Duodenal mucosa (tissue), 2 donors: Measurements from ENCODE around the gene PCNP.
"Not testable (repeated sequence)": the region's sequence is repeated elsewhere in the genome, so short reads cannot be mapped to it uniquely, and the experiment has no call there.

Source experiments
- H3K27ac ChIP-seq: one replicate; pipeline ENCODE4 v1.7.0; 2013; ENCODE audit warnings: low read depth, low read length
- H3K27me3 ChIP-seq, 2 donors: one replicate each; pipeline ENCODE4 v1.7.0; 2013; ENCODE audit warnings: low read length in 2 of 2, control low read depth in 1 of 2; ENCODE audit not compliant: insufficient read depth in 2 of 2, control insufficient read depth in 1 of 2
- H3K36me3 ChIP-seq, 2 donors: one replicate each; pipeline ENCODE4 v1.7.0; 2013; ENCODE audit warnings: low read length in 2 of 2, control low read depth in 1 of 2; ENCODE audit not compliant: insufficient read depth in 2 of 2, control insufficient read depth in 1 of 2
- H3K4me1 ChIP-seq, 2 donors: one replicate each; pipeline ENCODE4 v1.7.0; 2013; ENCODE audit warnings: low read length in 2 of 2, control low read depth in 1 of 2; ENCODE audit not compliant: insufficient read depth in 2 of 2, control insufficient read depth in 1 of 2
- H3K4me3 ChIP-seq, 2 donors: one replicate each; pipeline ENCODE4 v1.7.0; 2013; ENCODE audit warnings: low read length in 2 of 2, low read depth in 1 of 2
- H3K9ac ChIP-seq, 2 donors: one replicate each; pipeline ENCODE4 v1.7.0; 2013; ENCODE audit warnings: low read length in 2 of 2, low read depth in 1 of 2
- H3K9me3 ChIP-seq, 2 donors: one replicate each; pipeline ENCODE4 v1.7.0; 2013; ENCODE audit warnings: low read length in 2 of 2, control low read depth in 1 of 2; ENCODE audit not compliant: control insufficient read depth in 1 of 2

Gene PCNP

DNA sequence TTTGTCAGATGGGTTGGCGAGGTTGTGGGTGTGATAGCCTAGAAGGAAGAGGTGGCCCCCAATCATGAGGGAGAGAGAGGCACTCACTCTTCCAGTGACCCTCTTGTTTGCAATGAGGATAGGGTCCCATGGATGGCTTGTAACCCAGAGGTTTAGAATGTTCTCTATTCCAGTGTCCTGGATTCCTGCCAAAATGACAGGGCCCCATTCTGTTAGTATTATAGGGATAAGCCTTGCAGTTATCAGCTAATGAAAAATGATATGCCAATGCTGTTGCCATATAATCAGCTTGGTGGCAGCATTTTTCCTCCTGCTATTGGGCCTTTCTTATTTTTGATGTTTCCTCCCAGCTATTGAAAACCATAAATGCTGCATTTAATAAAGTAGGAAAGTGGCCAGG lies 37.7 kb upstream of the PCNP start:
- H3K4me1 ChIP-seq = no peaks in the 10 kb centered on the region
- H3K9me3 ChIP-seq = no peaks in the 10 kb centered on the region
- H3K9ac ChIP-seq = no peak overlapping the region
- no peak overlapping the region for H3K27ac ChIP-seq
- H3K4me3 ChIP-seq = no peak overlapping the region
- H3K36me3 ChIP-seq = no peaks in the 10 kb centered on the region
- no peaks in the 10 kb centered on the region for H3K27me3 ChIP-seq

DNA sequence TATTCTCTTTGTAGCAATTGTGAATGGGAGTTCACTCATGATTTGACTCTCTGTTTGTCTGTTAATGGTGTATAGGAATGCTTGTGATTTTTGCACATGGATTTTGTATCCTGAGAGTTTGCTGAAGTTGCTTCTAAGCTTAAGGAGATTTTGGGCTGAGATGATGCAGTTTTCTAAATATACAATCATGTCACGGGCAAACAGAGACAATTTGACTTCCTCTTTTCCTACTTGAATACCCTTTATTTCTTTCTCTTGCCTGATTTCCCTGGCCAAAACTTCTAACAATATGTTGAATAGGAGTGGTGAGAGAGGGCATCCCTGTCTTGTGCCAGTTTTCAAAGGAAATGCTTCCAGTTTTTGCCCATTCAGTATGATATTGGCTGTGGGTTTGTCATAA lies 37.0 kb upstream of the PCNP start:
- not testable (repeated sequence) for H3K4me1 ChIP-seq, H3K4me3 ChIP-seq, H3K36me3 ChIP-seq, H3K9ac ChIP-seq, H3K9me3 ChIP-seq, H3K27ac ChIP-seq, H3K27me3 ChIP-seq

DNA sequence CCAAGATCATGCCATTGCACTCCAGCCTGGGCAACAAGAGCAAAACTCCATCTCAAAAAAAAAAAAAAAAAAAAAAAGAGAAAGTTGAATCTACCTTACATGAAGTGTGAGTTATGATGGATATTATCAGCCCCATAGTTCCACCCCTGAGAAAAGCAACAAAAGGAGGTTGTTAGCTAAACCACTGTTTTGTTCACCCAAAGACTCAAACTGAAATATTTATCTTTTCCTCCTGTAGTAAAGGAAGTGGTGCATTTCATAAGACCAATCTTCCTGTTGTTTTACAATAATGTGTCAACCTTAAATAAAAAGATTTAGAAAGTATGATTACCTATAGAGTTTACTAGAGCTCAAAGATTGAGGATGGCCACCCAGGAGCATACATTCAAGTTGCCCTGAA lies 31.0 kb upstream of the PCNP start:
- H3K9me3 ChIP-seq = no peaks in the 10 kb centered on the region
- no peaks in the 10 kb centered on the region for H3K4me1 ChIP-seq
- no peaks in the 10 kb centered on the region for H3K27me3 ChIP-seq
- no peaks in the 10 kb centered on the region for H3K36me3 ChIP-seq
- no peak overlapping the region for H3K4me3 ChIP-seq
- H3K27ac ChIP-seq = no peak overlapping the region
- no peak overlapping the region for H3K9ac ChIP-seq

DNA sequence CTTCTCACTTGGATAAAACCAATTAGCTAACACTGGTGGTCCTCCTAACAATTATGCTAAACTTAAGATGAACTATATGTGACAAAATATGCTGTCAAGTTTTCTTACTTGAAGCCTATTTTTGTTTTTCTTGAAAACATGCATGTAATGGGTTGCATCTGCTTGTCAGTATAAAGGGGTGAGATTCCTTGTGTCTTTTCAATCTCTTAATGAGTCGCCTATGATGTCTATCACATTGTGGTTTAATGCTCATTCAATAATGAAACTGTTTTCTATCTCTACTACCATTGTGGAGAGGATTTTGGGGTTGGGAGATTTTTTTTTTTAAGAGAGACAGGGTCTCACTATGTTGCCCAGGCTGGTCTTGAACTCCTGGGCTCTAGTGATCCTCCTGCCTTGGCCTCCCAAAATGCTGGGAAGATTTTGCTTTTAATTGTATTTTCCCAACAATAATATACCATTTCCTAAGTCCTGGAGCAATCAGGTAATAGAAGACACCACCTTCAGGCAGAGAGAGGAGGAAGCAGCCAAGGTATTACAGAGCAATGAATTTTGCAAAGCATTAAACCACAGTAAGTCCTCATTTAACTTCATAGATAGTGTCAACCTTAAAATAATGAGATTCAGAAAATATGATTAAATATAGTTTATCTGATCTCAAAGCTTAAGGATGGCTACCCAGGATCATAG lies 29.7 kb upstream of the PCNP start:
- Histone ChIP-seq H3K4me1 (no peaks in the 10 kb centered on the region), H3K27me3 (no peaks in the 10 kb centered on the region), H3K4me3 (no peak overlapping the region), H3K27ac (no peak overlapping the region), H3K9ac (no peak overlapping the region), H3K9me3 (no peaks in the 10 kb centered on the region), H3K36me3 (no peaks in the 10 kb centered on the region)

DNA sequence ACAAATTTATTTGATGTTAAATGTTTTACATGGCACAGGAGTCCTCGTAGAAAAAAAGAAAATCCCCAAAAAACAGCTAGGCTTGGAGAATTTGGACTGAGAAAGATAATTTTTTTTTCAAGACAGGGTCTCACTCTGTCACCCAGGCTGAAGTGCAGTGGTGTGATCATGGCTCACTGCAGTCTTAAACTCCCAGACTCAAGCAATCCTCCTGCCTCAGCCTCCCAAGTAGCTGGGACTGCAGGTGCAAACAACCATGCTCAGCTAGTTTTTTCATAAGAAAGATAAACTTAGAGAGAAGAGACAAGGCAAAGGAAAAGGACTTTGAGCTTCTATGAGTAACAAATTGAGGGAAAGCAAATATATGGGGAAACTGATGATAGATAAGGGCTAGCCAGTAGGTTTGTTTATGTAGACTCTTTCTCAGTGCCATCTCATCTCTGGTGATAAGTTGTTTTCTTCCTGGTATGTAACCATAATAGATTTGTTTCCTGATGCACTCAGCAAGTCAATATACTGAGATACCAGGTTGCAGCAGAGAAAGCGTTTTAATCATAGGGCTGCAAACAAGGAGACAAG lies 25.4 kb upstream of the PCNP start:
- H3K9ac ChIP-seq = no peak overlapping the region
- H3K36me3 ChIP-seq = no peaks in the 10 kb centered on the region
- H3K27me3 ChIP-seq = no peaks in the 10 kb centered on the region
- no peak overlapping the region for H3K4me3 ChIP-seq
- no peaks in the 10 kb centered on the region for H3K9me3 ChIP-seq
- no peaks in the 10 kb centered on the region for H3K4me1 ChIP-seq
- no peak overlapping the region for H3K27ac ChIP-seq

DNA sequence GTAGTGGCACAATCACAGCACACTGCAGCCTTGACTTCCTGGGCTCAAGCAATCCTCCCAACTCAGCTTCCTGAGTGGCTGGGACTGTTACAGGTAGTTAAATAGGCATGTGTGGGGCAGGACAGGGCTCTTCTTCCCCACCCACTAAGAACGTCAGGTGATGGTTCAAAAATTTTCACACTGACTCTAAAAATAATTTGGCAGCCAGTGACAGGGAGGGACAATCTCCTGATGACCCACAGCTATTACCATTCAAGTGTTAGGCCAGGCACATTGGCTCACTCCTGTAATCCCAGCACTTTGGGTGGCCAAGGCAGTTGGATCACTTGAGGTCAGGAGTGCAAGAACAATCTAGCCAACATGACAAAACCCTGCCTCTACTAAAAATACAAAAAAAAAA lies 24.5 kb upstream of the PCNP start:
- Histone ChIP-seq H3K4me3 (no peak overlapping the region), H3K27ac (no peak overlapping the region), H3K4me1 (no peaks in the 10 kb centered on the region), H3K9me3 (no peaks in the 10 kb centered on the region), H3K36me3 (no peaks in the 10 kb centered on the region), H3K9ac (no peak overlapping the region), H3K27me3 (no peaks in the 10 kb centered on the region)

DNA sequence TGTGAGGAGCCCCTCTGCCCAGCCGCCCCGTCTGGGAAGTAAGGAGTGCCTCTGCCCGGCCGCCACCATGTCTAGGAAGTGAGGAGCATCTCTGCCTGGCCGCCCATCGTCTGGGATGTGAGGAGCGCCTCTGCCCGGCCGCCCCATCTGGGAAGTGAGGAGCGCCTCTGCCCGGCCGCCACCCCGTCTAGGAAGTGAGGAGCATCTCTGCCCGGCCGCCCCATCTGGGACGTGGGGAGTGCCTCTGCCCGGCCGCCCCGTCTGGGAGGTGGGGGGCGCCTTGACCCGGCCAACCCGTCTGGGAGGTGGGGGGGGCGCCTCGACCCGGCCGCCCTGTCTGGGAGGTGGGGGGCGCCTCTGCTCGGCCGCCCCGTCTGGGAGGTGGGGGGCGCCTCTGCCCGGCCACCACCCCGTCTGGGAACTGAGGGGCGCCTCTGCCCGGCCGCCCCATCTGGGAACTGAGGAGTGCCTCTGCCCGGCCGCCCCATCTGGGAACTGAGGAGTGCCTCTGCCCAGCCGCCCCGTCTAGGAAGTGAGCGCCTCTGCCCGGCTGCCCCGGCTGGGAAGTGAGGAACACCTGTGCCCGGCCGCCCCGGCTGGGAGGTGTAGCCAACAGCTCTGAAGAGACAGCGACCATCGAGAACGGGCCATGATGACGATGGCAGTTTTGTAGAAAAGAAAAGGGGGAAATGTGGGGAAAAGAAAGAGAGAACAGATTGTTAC lies 22.5 kb upstream of the PCNP start:
- H3K4me3 ChIP-seq, H3K27ac ChIP-seq: not testable (repeated sequence)

DNA sequence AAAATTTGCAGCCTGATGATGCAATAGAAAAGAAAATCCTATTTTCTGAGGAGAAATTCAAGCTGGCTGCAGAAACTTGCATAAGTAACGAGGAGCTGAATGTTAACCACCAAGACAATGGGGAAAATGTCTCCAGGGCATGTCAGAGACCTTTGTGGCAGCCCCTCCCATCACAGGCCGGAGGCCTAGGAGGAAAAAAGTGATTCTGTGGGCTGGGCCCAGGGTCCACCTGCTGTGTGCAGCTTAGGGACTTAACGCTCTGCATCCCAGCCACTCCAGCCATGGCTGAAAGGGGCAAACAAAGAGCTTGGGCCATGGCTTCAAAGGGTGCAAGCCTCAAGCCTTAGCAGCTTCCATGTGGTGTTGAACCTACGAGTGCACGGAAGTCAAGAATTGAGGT lies 20.6 kb upstream of the PCNP start:
- H3K9ac ChIP-seq, H3K4me1 ChIP-seq, H3K4me3 ChIP-seq, H3K27me3 ChIP-seq, H3K27ac ChIP-seq, H3K9me3 ChIP-seq, H3K36me3 ChIP-seq: not testable (repeated sequence)

More for the DNA sequence above, 22.5 kb upstream of the PCNP start:
- H3K9ac ChIP-seq, H3K9me3 ChIP-seq, H3K4me1 ChIP-seq, H3K27me3 ChIP-seq, H3K36me3 ChIP-seq: not testable (repeated sequence)

DNA sequence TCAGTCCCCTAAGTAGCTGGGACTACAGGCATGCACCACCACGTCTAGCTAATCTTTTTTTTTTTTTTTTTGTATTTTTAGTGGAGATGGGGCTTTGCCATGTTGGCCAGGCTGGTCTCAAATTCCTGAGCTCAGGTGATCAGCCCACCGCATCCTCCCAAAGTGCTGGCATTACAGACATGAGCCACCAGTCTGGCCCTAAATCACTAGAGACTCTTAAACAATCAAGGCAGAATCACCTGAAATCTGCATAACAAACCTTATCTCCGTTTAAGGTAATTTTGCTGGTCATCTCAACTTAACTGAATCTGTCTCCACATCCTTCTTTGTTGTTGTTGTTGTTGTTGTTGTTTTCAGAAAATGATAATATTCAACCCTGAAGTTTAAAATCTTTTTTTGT lies 17.9 kb upstream of the PCNP start:
- Histone ChIP-seq H3K36me3 (no peaks in the 10 kb centered on the region), H3K9ac (no peak overlapping the region), H3K27me3 (no peaks in the 10 kb centered on the region), H3K4me1 (no peaks in the 10 kb centered on the region), H3K9me3 (no peaks in the 10 kb centered on the region), H3K4me3 (no peak overlapping the region), H3K27ac (no peak overlapping the region)

DNA sequence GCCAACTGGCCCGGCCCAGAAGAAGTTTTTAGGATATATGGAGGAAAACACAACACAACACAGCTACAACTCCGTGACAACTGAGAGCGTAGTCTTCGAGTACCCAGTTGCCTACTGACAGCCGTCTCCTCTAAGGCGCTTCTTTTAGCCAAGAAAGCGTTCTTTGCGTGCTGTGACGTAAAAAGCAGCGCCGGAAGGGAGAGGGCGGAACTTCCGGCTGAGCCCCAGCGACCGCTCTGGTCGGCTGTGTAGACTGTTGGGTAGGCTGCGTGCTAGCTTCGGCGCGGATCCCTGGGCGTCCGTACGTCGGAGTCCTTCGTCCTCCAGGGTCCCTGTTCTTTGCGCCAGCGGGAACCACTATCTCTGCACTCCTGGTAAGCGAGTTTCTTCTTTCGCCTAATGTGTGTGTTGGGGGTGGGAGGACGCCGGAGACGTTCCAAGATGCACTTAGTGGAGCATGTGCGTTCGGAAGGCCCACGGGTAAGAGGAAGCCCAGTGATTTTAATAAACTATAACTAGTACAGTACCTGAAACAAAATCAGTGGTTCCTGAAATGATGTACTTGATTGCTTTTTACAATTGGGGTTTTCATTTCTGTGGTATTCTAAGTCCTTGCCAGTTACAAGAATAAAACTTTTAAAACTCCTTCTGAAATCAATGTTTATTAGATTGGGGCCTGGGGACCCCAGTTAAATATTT lies 12.2 kb upstream of the PCNP start, which contains the start of gene TRMT10C:
TSS of gene TRMT10C (plus strand) at position 239 of the 699 bp plus-strand sequence. CDS start 2,914 bp downstream, outside the sequence.
- Histone ChIP-seq H3K36me3 (peaks cover 12 to 13% of the 10 kb centered on the region in 2 donors), H3K9ac (peak within 1 kb of the TSS; percentile 72 to 94), H3K4me3 (peak within 1 kb of the TSS; percentile 92 to 99), H3K27ac (peak within 1 kb of the TSS; percentile 81), H3K9me3 (no peaks in the 10 kb centered on the region), H3K27me3 (no peaks in the 10 kb centered on the region), H3K4me1 (peaks cover 4 to 9% of the 10 kb centered on the region in 2 donors)
